HG02759 (cell line): ENCODE results near the gene OASL.

Experiments
- ATAC-seq: cut with Tn5 transposase; IDR thresholded peaks from one replicate; pipeline ENCODE4 v1.9.1; 2021; ENCODE audit warnings: mild to moderate bottlenecking, moderate library complexity; ENCODE audit not compliant: unreplicated experiment

Gene OASL

GRCh38 chr12:120994059-120994458 lies 45.0 kb downstream of the OASL start:
- ATAC-seq = no peak

DNA sequence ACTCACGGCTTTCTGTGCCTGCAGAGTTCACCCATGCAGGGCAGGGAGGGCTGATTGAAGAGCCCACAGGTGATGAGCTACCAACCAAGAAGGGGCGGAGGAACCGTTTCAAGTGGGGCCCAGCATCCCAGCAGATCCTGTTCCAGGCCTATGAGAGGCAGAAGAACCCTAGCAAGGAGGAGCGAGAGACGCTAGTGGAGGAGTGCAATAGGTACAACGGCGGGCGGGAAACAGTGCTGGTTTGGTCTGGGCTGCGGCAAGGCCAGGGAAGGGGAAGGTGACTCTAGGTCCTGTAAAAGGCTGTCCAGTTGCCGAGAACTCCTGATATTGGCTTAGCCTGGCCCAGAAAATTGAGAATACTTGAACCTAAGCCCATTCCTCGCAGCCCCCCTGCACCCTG lies 45.5 kb downstream of the OASL start:
- no peak for ATAC-seq

GRCh38 chr12:120992989-120993388 lies 46.1 kb downstream of the OASL start:
- ATAC-seq = no peak

GRCh38 chr12:120991965-120992364 lies 47.1 kb downstream of the OASL start:
- no peak for ATAC-seq

- no peak for ATAC-seq
Measured at GRCh38 chr12:120990487-120991055, 48.5 kb downstream of the OASL start.

GRCh38 chr12:120989687-120990086 lies 49.4 kb downstream of the OASL start:
- no peak for ATAC-seq

- no peak for ATAC-seq
Measured at GRCh38 chr12:120988658-120989057, 50.4 kb downstream of the OASL start.

DNA sequence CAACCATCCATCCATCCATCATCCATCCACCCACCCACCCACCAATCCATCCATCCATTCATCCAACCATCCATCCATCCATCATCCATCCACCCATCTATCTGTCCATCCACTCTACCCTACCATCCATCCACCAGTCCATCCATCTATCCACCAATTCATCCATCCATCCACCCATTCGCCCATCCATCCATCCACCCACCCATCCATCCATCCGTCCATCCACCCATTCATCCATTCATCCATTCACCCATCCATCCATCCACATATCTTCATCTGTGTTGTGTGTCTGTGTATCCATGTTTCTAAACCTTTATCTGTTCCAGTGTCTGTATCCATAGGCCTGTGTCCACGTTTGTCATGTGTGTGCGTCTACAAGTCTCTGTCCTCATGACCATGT lies 50.8 kb downstream of the OASL start:
- ATAC-seq = no peak

DNA sequence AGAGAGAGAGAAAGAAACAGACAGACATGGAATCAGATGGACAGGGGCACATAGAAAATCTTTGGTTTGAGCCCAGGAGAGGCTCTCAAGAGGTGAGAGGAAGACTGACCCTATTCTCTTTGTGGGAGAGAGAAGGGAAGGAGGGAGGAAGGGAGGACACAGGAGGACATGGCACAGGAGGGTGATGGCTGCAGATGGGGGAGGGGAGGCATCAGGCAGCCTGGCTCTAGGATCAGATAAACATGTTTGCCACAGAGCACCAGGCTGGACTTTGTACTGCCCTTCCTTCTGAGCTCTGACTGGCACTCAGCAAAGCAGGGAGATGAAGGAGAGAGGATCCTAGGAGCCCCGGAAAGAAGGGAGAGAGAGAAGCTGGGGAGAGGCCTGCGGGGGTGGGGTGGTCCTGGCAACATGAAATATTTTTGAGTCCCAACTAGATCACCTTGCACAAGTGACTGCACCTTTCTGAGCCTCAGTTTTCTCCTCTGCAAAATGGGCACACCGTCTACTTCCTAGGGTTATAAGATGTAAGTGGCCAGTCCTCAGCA lies 54.6 kb downstream of the OASL start:
- no peak for ATAC-seq

DNA sequence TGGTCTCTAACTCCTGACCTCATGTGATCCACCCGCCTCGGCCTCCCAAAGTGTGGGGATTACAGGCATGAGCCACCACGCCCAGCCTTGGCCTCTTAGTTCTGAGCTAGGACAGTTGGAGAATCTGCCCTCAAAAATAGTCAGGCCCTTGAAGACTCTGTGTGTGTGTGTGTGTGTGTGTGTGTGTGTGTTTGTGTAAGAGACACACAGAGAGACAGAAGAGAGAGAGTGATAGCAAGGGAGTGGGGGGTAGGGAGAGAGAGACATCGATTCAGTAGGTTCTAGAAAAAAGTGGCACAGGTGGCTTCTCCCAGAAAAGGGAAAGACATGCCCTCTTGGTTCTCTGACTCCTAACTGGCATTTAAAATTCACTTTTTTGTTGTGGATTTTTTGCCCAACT lies 55.3 kb downstream of the OASL start:
- no peak for ATAC-seq

DNA sequence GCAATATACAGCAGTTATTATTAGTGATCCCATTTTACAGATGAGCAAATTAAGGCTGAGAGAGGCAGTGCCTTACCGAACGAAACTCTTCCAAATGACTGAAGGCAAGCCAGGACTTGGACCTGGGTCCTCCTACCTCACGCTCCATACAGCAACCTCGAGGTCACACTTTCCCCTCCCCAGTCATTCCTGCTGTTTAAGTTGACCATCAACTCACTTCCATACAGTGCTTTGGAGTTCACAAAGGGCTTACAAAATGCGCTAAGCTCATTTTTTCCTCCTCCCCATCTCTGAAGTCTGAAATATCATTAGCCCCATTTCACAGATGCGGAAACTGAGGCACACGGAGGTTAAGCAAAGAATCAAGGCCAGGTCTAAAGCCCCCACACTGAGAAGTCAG lies 56.4 kb downstream of the OASL start:
- no peak for ATAC-seq

DNA sequence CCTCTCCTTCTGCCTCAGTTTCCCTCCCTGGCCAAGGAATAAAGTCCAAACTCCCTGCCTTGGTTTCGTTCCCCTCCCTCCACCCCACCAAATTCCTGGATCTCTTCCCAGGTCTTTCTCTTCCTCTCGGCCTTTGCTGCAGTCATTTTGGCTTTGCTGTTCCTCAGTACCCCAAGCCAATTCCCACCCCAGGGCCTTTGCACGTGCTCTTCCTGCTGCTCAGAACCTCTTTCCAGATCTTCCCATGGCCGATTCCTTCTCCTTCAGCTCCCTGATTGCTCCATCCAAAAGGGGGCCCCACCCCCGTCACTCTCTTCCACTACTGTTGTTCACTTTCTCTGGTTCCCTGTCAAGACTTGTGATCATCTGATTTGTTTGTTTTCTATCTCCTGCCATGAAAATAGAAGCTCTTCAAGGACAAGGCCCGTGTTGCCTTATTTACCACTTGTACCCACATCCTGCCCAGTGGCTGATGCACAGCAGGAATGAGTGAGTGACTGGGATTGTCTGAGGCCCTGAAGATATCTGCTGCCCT lies 57.6 kb downstream of the OASL start:
- ATAC-seq = no peak

DNA sequence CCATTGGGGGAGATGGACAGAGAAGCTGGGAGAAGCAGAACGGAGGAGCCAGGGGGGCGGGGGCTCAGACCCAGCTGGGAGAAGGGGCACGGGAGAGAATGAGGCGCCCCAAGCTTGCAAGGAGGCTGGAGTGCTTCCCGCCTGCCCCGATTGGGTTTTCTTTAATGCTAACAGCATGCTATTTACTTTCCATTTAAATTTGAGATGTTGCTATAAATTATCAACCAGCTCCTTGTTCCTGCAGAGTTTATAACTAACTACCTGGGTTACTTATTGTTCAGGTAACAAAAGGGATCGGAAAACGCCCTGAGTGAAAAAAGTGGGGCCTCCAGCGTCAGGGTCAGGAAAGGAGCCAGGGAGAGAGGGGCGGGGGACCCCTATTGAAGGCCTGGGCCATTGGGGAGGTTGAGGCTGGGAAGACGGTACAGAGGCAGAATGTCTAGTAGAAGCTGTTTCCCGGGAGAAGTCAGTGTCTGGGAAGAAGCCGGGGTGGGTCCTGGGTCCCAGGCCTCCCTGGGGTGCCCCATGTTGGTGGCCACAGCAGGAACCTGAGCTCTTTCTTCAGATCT lies 58.2 kb downstream of the OASL start:
- no peak for ATAC-seq

DNA sequence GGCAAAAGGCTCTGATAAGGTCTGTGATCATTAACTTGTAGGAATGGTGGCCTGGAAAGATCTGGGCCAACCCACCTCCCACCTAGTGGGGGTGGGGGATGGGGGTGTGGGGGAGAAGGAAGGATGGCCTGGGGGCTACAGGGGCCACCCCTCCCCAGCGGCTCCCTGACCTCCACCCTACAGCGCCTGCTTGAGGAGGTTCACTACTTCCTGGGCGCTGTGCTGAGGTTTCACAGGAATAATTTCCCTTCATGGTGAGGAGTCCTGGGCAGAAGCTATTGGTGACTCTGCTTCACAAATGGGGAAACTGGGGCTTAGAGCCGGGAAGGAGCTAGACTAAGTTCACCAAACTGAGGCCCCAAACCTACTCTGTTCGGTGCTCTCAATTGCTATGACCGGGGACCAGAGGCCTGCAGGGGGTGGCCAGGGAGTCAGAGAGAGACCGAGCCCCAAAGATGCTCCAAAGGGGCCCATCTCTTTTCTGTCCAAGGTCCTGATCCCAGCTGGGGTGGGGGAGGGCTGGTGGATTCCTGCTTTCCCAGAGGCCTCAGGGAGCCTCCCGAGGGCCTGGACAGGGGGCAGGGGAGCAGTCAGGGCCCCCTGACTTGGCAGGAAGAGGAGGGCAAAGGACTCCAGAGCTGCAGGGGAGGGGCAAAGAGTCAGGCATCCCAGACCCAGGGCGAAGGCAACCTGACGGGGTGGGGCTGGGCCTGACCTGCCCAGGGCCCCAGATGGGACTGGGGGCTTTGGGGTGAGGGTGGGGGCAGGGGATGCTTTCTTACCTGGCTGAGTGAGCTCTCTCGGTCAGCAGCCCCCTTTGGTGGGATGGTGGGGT lies 59.0 kb downstream of the OASL start:
- no peak for ATAC-seq

DNA sequence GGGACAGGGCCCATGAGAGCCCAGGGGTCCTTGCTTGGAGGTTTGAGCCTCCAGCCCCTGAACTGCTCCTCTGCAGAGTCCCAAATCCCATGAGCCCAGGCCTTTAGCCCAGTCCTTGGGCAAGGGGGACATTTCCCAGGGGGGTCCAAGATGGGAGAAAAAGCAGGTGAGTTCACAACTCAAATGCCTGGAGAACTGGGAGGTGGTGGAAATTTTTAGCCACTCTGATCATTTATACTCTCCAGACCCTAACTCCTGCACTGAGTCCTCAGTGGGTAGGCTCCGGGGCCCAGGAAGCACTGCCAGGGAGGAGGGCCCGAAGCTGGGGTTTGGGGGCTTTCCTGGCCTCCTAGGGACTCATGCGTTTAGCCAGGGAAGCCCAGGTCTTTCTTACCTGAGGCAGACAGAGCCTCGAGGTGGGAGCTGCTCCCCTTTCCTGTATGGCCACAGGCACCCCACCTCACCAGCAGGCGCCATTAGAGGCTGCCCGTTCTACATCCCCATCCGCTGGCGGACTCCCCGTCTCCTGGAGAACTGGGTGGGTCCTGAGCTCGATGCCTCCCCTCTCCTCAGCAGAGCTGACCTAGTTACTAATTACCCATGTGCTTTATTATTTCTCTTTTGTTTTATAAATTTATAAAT lies 59.7 kb downstream of the OASL start:
- ATAC-seq = no peak

GRCh38 chr12:120978296-120979219 lies 60.5 kb downstream of the OASL start, which contains the start of gene HNF1A:
Gene HNF1A, plus strand, starts transcription at chr12:120978543. Its CDS starts 226 bp downstream, at chr12:120978769.
- no peak for ATAC-seq

GRCh38 chr12:120977531-120978295 lies 61.3 kb downstream of the OASL start:
- no peak for ATAC-seq

DNA sequence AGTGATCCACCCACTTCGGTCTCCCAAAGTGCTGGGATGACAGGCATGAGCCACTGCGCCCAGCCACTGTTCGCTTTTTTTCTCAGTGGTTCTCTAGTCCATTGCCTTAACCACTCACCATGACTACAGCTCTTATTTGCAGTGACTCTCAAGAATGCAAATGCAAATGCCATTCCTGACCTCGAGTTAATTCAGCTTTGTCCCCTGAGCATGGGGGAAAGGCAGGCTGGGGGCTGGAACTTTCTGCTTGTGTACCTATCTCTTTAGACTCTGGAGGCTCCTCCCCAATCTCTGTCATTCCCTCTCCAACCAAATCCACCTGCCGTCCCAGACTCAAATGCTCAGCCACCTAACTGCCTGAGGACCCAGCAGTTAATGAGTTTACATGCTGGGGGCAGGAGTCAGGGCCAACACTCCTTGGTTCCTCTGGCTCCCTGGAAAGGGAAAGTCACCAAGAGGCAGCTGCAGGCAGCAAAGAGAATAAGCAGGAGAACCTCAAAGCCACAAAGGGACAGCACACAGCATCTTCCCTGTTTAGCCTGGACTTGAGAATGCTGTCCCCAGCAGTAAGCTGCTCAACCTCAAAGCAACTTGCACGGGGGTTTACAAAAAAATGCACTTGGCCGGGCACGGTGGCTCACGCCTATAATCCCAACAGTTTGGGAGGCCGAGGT lies 66.0 kb downstream of the OASL start:
- ATAC-seq = no peak
